Panc1 (cell line): ENCODE measurements around the gene CLIP3.

Experiments used
- CTCF ChIP-seq: fragments of 450-650 bp; IDR thresholded peaks from 2 replicates; pipeline ENCODE4 v1.5.1; 2017; ENCODE audit warnings: mild to moderate bottlenecking
- POLR2AphosphoS5 ChIP-seq: IDR thresholded peaks from 2 replicates; pipeline ENCODE4 v1.6.1; 2012; ENCODE audit warnings: mild to moderate bottlenecking, low read depth, low read length, moderate library complexity

- TF ChIP-seq CTCF (no peak), POLR2AphosphoS5 (no peak)
These were observed 16.5 kb upstream of the CLIP3 start for GRCh38 chr19:36049080-36049698.
